GM04503 (cell line): ENCODE measurements around the gene IGFBP1.
"Not testable (repeated sequence)": the region's sequence is repeated elsewhere in the genome, so short reads cannot be mapped to it uniquely, and the experiment has no call there.

Experiments
- DNase-seq: peaks from one replicate; pipeline ENCODE4 v3.0.0-alpha.2; 2012; ENCODE audit warnings: low read depth

IGFBP1 gene

DNA sequence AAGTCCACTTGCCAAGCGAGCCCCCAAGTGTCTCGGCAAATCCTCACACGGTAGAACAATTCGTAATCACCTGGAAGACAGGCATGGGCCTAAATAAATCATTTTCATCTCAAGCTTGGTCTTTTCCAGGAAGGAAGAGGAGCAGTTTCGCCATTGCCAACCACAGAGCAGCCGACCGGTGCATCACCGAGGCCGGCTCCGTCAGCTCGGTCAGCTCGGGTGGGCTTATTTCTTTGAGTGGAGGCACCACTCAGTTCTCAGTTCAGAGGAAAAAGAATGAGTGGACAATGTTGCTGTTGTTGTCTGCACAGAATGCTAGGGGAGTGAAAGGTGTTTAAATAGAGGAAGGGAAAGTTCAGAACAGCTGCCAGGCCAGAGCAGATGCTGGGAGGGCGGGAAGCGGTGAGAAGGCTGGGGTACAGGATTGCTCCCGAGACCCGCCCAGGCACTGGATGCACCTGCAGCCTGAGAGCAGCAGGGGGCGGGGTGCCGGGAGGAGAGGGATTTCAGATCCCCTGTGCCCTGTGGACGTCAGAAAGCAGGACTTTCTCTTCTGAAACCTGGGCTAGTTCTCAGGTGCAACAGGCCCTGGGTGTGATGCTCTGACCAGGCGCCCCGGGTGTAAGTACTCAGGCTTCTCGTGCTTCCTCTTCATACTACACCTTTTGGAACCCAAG is 50.5 kb downstream of the IGFBP1 start:
- no peak for DNase-seq

DNA sequence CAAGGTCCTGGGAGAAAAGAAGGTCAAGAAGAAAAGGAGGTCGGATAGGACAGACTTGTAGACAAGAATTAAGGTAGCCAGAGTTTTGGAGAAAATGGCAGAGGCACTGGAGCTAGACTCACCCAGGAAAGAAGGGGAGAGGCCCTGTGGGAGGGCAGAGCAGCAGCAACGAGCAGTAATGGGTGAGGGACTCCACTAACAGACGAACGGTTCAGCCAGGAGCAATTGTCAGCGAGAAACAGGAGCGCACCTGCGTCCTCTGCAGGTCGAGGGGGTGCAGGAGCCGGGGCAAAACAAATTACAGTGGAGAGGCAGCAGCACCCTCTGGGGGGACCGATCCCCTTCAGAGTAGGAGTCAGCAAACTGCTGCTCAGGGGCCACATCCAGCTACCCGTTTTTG is 51.3 kb downstream of the IGFBP1 start:
- DNase-seq: no peak

DNA sequence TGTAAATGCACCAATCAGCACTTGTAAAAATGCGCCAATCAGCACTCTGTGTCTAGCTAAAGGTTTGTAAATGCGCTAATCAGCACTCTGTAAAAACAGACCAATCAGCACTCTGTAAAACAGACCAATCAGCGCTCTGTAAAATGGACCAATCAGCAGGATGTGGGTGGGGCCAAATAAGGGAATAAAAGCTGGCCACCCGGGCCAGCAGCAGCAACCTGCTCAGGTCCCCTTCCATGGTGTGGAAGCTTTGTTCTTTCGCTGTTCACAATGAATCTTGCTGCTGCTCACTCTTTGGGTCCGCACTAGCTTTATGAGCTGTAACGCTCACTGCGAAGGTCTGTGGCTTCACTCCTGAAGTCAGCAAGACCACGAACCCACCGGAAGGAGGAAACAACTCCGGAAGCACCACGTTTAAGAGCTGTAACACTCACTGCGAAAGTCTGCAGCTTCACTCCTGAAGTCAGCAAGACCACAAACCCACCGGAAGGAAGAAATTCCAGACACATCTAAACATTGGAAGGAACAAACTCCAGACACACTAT is 52.0 kb downstream of the IGFBP1 start:
- DNase-seq: not testable (repeated sequence)

DNA sequence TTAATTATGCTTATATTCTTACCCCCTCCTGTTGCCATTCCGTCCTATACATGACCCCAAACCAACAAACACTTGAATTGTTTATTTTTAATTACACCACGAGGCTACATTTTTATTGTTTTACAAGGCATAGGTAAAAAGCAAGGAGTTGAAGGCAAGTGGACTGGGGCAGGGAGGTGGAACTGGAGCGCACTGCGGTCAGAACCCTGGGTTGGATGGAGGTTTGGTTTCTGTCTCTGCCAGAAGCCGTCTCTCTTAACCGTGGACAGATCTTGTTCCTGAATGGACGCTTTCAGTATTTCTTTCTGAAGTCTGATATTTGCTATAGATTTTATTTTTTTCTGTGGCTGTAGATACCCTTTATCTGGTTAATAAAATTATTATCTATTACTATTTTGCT is 52.7 kb downstream of the IGFBP1 start:
- no peak for DNase-seq
